Stimulated activated CD8-positive, alpha-beta memory T cell treated with anti-CD3 and anti-CD28 coated beads, Interleukin-15, amount 100 ng/mL, for 24 hours (primary cell): ENCODE results near the gene KCNJ10.
"Not testable (repeated sequence)": the region's sequence is repeated elsewhere in the genome, so short reads cannot be mapped to it uniquely, and the experiment has no call there.

Experiments used
- DNase-seq: peaks from one replicate; pipeline ENCODE4 v3.0.0-alpha.2; 2020; ENCODE audit warnings: low read depth

Gene KCNJ10

GRCh38 chr1:160069460-160070231 lies at the start of gene KCNJ10:
TSS of gene KCNJ10 (minus strand) at chr1:160070160. CDS start at chr1:160042532, 27,628 bp downstream.
- no peak for DNase-seq

GRCh38 chr1:160118928-160119327 lies 49.0 kb upstream of the KCNJ10 start:
- no peak for DNase-seq

GRCh38 chr1:160117709-160118183 lies 47.8 kb upstream of the KCNJ10 start:
- DNase-seq, result no peak

GRCh38 chr1:160117300-160117699 lies 47.3 kb upstream of the KCNJ10 start:
- no peak for DNase-seq

- no peak for DNase-seq
Observed at GRCh38 chr1:160116283-160117147, 46.6 kb upstream of the KCNJ10 start.

GRCh38 chr1:160115545-160116282 lies 45.8 kb upstream of the KCNJ10 start, which contains the start of gene ATP1A2:
TSS of gene ATP1A2 (plus strand) at chr1:160115759. CDS start at chr1:160115862, 103 bp downstream.
- no peak for DNase-seq

GRCh38 chr1:160114085-160114484 lies 44.1 kb upstream of the KCNJ10 start:
- DNase-seq, result no peak

GRCh38 chr1:160113407-160113806 lies 43.4 kb upstream of the KCNJ10 start:
- no peak for DNase-seq

GRCh38 chr1:160112357-160112756 lies 42.4 kb upstream of the KCNJ10 start:
- DNase-seq, result no peak

GRCh38 chr1:160111462-160111861 lies 41.5 kb upstream of the KCNJ10 start:
- DNase-seq, result not testable (repeated sequence)

- no peak for DNase-seq
Observed at GRCh38 chr1:160109686-160110085, 39.7 kb upstream of the KCNJ10 start.

GRCh38 chr1:160108888-160109662 lies 39.1 kb upstream of the KCNJ10 start:
- no peak for DNase-seq

GRCh38 chr1:160107512-160107911 lies 37.6 kb upstream of the KCNJ10 start:
- no peak for DNase-seq

GRCh38 chr1:160105155-160105554 lies 35.2 kb upstream of the KCNJ10 start:
- no peak for DNase-seq

- no peak for DNase-seq
Observed at GRCh38 chr1:160104486-160104885, 34.5 kb upstream of the KCNJ10 start.

GRCh38 chr1:160103658-160104408 lies 33.9 kb upstream of the KCNJ10 start:
- no peak for DNase-seq

- DNase-seq, result no peak
Observed at GRCh38 chr1:160101717-160102522, 32.0 kb upstream of the KCNJ10 start.

- DNase-seq, result peak; percentile 39
Observed at GRCh38 chr1:160101037-160101716, 31.2 kb upstream of the KCNJ10 start.

- DNase-seq, result no peak
Observed at GRCh38 chr1:160099716-160100375, 29.9 kb upstream of the KCNJ10 start.
